ENCODE results near the gene YWHAH. TPM values are rescaled to one million over a fixed set of nuclear protein-coding genes. Genes with fewer than 3 reads are reported as not detected.

YWHAH gene
- polyA plus RNA-seq, 3 donors = 59.5 to 136 (median 132) TPM

DNA sequence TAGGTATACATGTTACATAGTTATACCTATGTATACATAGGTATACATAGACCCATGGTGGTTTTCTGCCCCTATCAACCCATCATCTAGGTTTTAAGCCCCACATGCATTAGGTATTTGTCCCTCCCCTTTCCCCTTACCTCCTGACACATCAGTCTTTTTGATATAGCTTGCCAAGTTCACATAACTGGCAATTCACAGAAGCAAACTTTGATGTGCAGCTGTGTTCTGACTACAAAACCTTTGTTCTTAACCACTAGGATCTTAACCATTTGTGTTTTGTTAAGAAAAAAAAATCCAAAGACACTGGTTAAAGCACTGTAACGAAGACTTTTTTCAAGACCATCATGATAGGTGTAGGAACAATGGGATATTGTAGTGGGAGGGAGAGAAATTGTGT lies 55.8 kb downstream of the YWHAH start:
- Histone ChIP-seq H3K36me3 (replicated peaks in 1 of 2; ENCODE audit: control insufficient read depth in 1 of 2, insufficient read depth in 2 of 2, low read length in 2 of 2) (no peaks in the 10 kb centered on the region), H3K9ac (ENCODE audit: insufficient read depth, low read length, poor library complexity, severe bottlenecking) (no peak overlapping the region), H3K4me3 (replicated peaks in 1 of 3; ENCODE audit: low read depth in 2 of 3, low read length in 3 of 3) (no peak overlapping the region), H2AFZ (ENCODE audit: insufficient read depth, low read depth, low read length, poor library complexity, severe bottlenecking) (no peak overlapping the region), H3K27ac (ENCODE audit: low read depth in 1 of 2, low read length in 2 of 2) (no peak overlapping the region), H3K27me3 (ENCODE audit: control insufficient read depth in 2 of 2, insufficient read depth in 2 of 2, low read length in 2 of 2) (no peaks in the 10 kb centered on the region), H3K4me2 (replicated peaks; ENCODE audit: extremely low read depth, low read length, poor library complexity, severe bottlenecking) (no peak overlapping the region), H3K9me3 (replicated peaks in 1 of 2; ENCODE audit: control insufficient read depth in 1 of 2, insufficient read depth in 1 of 2, low read length in 2 of 2) (no peaks in the 10 kb centered on the region), H3K4me1 (ENCODE audit: control insufficient read depth in 1 of 2, insufficient read depth in 2 of 2, low read length in 2 of 2) (no peaks in the 10 kb centered on the region), H3K79me2 (ENCODE audit: insufficient read depth, low read length) (no peaks in the 10 kb centered on the region), H4K20me1 (ENCODE audit: insufficient read depth, low read length) (no peaks in the 10 kb centered on the region)
- no peak for DNase-seq
- Mint-ChIP-seq H3K36me3 (no peaks in the 10 kb centered on the region), H3K4me1 (no peaks in the 10 kb centered on the region), H3K4me3 (no peak overlapping the region), H3K27ac (no peak overlapping the region), H3K27me3 (ENCODE audit: low read depth in 3 of 3) (peaks cover 8 to 10% (median 10%) of the 10 kb centered on the region in 3 donors), H3K9me3 (peaks cover 0 to 1% (median 0%) of the 10 kb centered on the region in 7 donors)
- no peak for TF ChIP-seq CTCF (IDR thresholded peaks at IDR 0.05)
- intact Hi-C loops (cut with micrococcal nuclease) = no loop called here
- 100% methylated on average over 1 of the region's 1 CpG for WGBS (ENCODE audit: insufficient coverage)

DNA sequence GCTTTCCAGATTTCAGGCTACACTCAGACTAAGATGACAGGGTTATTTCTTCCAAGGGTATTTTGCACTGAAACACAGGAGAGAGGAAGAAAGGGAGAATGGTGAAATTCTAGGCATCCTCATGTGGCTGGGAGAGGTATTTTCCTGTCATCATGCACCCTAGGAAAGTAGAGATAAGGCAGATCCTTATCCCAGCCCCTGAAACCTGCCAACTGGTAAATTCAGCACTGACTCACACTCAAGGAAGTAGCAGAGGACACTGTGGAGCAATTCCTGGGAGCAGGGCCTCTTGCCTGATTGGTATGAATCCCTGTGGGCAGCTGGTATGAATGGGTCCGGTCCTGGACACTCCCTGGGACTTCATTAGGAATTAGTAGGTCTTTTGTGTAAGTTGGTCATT lies 61.1 kb downstream of the YWHAH start:
- WGBS (ENCODE audit: insufficient coverage) = 100% methylated on average over 1 of the region's 1 CpG
- no peak for DNase-seq
- no peaks in the 10 kb centered on the region for H3K4me1 ChIP-seq (ENCODE audit: control insufficient read depth in 1 of 2, insufficient read depth in 2 of 2, low read length in 2 of 2)
- intact Hi-C loops (cut with micrococcal nuclease) = no loop called here
- TF ChIP-seq CTCF (IDR thresholded peaks at IDR 0.05) = no peak
- no peak overlapping the region for H3K9ac ChIP-seq (ENCODE audit: insufficient read depth, low read length, poor library complexity, severe bottlenecking)
- no peaks in the 10 kb centered on the region for H3K36me3 ChIP-seq (replicated peaks in 1 of 2; ENCODE audit: control insufficient read depth in 1 of 2, insufficient read depth in 2 of 2, low read length in 2 of 2)
- H3K79me2 ChIP-seq (ENCODE audit: insufficient read depth, low read length) = no peaks in the 10 kb centered on the region
- no peak overlapping the region for H3K27ac ChIP-seq (ENCODE audit: low read depth in 1 of 2, low read length in 2 of 2)
- peaks cover 0 to 6% (median 2%) of the 10 kb centered on the region in 7 donors for H3K9me3 Mint-ChIP-seq
- no peaks in the 10 kb centered on the region for H4K20me1 ChIP-seq (ENCODE audit: insufficient read depth, low read length)
- H3K27me3 Mint-ChIP-seq (ENCODE audit: low read depth in 3 of 3) = peaks cover 9 to 12% (median 10%) of the 10 kb centered on the region in 3 donors
- no peak overlapping the region for H3K4me2 ChIP-seq (replicated peaks; ENCODE audit: extremely low read depth, low read length, poor library complexity, severe bottlenecking)
- H3K4me1 Mint-ChIP-seq = no peaks in the 10 kb centered on the region
- H3K4me3 Mint-ChIP-seq = no peak overlapping the region
- H3K4me3 ChIP-seq (replicated peaks in 1 of 3; ENCODE audit: low read depth in 2 of 3, low read length in 3 of 3) = no peak overlapping the region
- no peak overlapping the region for H3K27ac Mint-ChIP-seq
- H3K36me3 Mint-ChIP-seq = no peaks in the 10 kb centered on the region
- H3K27me3 ChIP-seq (ENCODE audit: control insufficient read depth in 2 of 2, insufficient read depth in 2 of 2, low read length in 2 of 2) = no peaks in the 10 kb centered on the region
- no peak overlapping the region for H2AFZ ChIP-seq (ENCODE audit: insufficient read depth, low read depth, low read length, poor library complexity, severe bottlenecking)
- H3K9me3 ChIP-seq (replicated peaks in 1 of 2; ENCODE audit: control insufficient read depth in 1 of 2, insufficient read depth in 1 of 2, low read length in 2 of 2) = no peaks in the 10 kb centered on the region

Small RNA genes lying within 50 kb of the gene (small RNA-seq; reads per million reads assigned to genes)
- gene RN7SL305P (ENCODE audit: insufficient read length, low read depth) = not detected

Other genes with a start within 250 kb of the YWHAH start
- 10 to 100 TPM; 13.2 to 41.4 (median 14.6) TPM for gene PRR14L, start 194.4 kb upstream of the YWHAH start, polyA plus RNA-seq
- 10 to 100 TPM in 1 of 3 donors, 1 to 10 TPM in 2; 2.2 to 19.5 (median 4.1) TPM for gene DEPDC5, start 190.5 kb upstream of the YWHAH start, polyA plus RNA-seq
- not detected for gene SLC5A1, start 98.7 kb downstream of the YWHAH start, polyA plus RNA-seq
- under 1 TPM; 0.28 to 0.65 (median 0.31) TPM for gene C22orf42, start 214.8 kb downstream of the YWHAH start, polyA plus RNA-seq

Measured in CD14-positive monocyte (primary cell).